ENCODE data around the gene HIVEP3.

The HIVEP3 gene

DNA sequence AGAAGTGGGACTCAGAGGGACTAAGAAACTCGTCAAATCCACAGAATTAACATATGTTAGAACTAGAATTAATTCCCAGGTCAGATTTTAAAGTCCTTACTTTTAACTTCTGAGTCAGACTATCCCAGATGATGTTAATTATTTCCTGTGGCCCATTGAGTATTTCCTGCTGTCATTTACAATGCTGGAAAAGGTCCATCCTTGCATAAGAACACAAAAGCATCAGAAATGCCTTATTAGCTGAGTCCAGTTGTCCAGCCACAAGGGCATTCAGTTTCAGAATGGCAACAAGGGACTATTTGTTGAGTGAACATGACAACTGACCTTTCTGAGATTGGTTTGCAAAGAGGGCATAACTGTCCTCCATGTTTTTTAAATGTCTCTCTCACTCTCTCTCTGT is 16.5 kb upstream of the HIVEP3 start:
- Histone ChIP-seq H3K4me1 (ENCODE audit: insufficient read depth, low read length, poor library complexity, severe bottlenecking) (no peaks in the 10 kb centered on the region), H2AFZ (ENCODE audit: low read length) (no peak overlapping the region), H3K4me3 (ENCODE audit: low read length, poor library complexity, severe bottlenecking) (no peak overlapping the region), H3K9me3 (ENCODE audit: insufficient read depth, low read depth, low read length) (no peaks in the 10 kb centered on the region), H3K79me2 (ENCODE audit: insufficient read depth, low read length) (no peaks in the 10 kb centered on the region), H3F3A (ENCODE audit: low read depth) (no peaks in the 10 kb centered on the region), H3K9me2 (replicated peaks; ENCODE audit: low read depth, low read length) (no peaks in the 10 kb centered on the region), H3K27me3 (ENCODE audit: insufficient read depth, low read length, poor library complexity, severe bottlenecking) (no peaks in the 10 kb centered on the region), H3K4me2 (ENCODE audit: low read depth, low read length, poor library complexity, severe bottlenecking) (no peak overlapping the region), H4K20me1 (ENCODE audit: insufficient read depth, low read length, poor library complexity, severe bottlenecking) (no peaks in the 10 kb centered on the region), H3K9ac (ENCODE audit: low read depth, low read length, poor library complexity, severe bottlenecking) (no peak overlapping the region), H3K36me3 (ENCODE audit: insufficient read depth, low read length) (no peaks in the 10 kb centered on the region)
- TF ChIP-seq, protein P1, sequence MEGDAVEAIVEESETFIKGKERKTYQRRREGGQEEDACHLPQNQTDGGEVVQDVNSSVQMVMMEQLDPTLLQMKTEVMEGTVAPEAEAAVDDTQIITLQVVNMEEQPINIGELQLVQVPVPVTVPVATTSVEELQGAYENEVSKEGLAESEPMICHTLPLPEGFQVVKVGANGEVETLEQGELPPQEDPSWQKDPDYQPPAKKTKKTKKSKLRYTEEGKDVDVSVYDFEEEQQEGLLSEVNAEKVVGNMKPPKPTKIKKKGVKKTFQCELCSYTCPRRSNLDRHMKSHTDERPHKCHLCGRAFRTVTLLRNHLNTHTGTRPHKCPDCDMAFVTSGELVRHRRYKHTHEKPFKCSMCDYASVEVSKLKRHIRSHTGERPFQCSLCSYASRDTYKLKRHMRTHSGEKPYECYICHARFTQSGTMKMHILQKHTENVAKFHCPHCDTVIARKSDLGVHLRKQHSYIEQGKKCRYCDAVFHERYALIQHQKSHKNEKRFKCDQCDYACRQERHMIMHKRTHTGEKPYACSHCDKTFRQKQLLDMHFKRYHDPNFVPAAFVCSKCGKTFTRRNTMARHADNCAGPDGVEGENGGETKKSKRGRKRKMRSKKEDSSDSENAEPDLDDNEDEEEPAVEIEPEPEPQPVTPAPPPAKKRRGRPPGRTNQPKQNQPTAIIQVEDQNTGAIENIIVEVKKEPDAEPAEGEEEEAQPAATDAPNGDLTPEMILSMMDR (conservative IDR thresholded peaks at IDR 0.05; ENCODE audit: low read length): no peak
- no peak for TF ChIP-seq EZH2phosphoT487 (IDR thresholded peaks at IDR 0.05; ENCODE audit: borderline replicate concordance)

DNA sequence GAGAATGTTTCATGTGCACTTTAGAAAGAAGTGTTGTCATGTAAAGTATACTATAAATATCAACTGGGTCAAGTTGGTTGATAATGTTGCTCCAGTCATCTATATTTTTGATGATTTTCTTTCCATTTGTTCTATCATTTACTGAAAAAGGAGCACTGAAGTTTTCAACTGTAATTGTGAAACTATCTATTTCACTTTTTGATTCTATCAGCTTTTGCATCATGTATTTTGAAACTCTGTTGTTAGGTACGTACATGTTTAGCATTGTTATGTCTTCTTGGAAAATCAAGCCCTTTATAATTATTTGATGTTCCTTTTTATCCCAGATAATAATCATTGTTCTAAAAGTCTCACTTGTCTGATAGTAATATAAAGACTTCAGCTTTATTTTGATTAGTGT is 14.4 kb upstream of the HIVEP3 start:
- Histone ChIP-seq H3K4me1 (ENCODE audit: insufficient read depth, low read length, poor library complexity, severe bottlenecking) (no peaks in the 10 kb centered on the region), H3K9me3 (ENCODE audit: insufficient read depth, low read depth, low read length) (no peaks in the 10 kb centered on the region), H2AFZ (ENCODE audit: low read length) (no peak overlapping the region), H3K79me2 (ENCODE audit: insufficient read depth, low read length) (no peaks in the 10 kb centered on the region), H3K9ac (ENCODE audit: low read depth, low read length, poor library complexity, severe bottlenecking) (no peak overlapping the region), H3K27me3 (ENCODE audit: insufficient read depth, low read length, poor library complexity, severe bottlenecking) (no peaks in the 10 kb centered on the region), H3K9me2 (replicated peaks; ENCODE audit: low read depth, low read length) (no peaks in the 10 kb centered on the region), H4K20me1 (ENCODE audit: insufficient read depth, low read length, poor library complexity, severe bottlenecking) (no peaks in the 10 kb centered on the region), H3F3A (ENCODE audit: low read depth) (no peaks in the 10 kb centered on the region), H3K36me3 (ENCODE audit: insufficient read depth, low read length) (no peaks in the 10 kb centered on the region), H3K4me3 (ENCODE audit: low read length, poor library complexity, severe bottlenecking) (no peak overlapping the region), H3K4me2 (ENCODE audit: low read depth, low read length, poor library complexity, severe bottlenecking) (no peak overlapping the region)
- no peak for TF ChIP-seq EZH2phosphoT487 (IDR thresholded peaks at IDR 0.05; ENCODE audit: borderline replicate concordance)
- TF ChIP-seq, protein P1 (conservative IDR thresholded peaks at IDR 0.05; ENCODE audit: low read length): no peak

DNA sequence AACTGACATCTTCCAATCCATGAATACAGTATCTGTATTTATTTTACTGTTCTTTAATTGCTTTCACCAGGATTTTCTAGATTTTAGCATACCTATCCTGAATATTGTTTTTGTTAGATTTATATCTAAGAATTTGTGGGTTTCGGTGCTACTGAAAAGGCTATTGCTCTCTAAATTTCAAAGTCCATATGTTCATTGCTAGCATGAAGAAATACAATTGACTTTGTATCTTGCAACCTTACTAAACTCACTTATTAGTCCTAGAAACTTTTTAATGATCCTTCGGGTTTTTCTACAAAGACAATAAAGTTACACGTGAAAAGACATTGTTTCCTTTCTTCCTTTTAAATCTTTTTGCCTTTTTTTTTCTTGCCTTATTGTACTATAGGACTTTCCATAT is 12.9 kb upstream of the HIVEP3 start:
- no peaks in the 10 kb centered on the region for H3F3A ChIP-seq (ENCODE audit: low read depth)
- no peaks in the 10 kb centered on the region for H4K20me1 ChIP-seq (ENCODE audit: insufficient read depth, low read length, poor library complexity, severe bottlenecking)
- H3K4me1 ChIP-seq (ENCODE audit: insufficient read depth, low read length, poor library complexity, severe bottlenecking): no peaks in the 10 kb centered on the region
- no peak overlapping the region for H2AFZ ChIP-seq (ENCODE audit: low read length)
- no peak overlapping the region for H3K9ac ChIP-seq (ENCODE audit: low read depth, low read length, poor library complexity, severe bottlenecking)
- no peaks in the 10 kb centered on the region for H3K9me3 ChIP-seq (ENCODE audit: insufficient read depth, low read depth, low read length)
- H3K36me3 ChIP-seq (ENCODE audit: insufficient read depth, low read length): no peaks in the 10 kb centered on the region
- H3K9me2 ChIP-seq (replicated peaks; ENCODE audit: low read depth, low read length): no peaks in the 10 kb centered on the region
- H3K4me2 ChIP-seq (ENCODE audit: low read depth, low read length, poor library complexity, severe bottlenecking): no peak overlapping the region
- no peaks in the 10 kb centered on the region for H3K27me3 ChIP-seq (ENCODE audit: insufficient read depth, low read length, poor library complexity, severe bottlenecking)
- no peak for TF ChIP-seq EZH2phosphoT487 (IDR thresholded peaks at IDR 0.05; ENCODE audit: borderline replicate concordance)
- TF ChIP-seq, protein P1 (conservative IDR thresholded peaks at IDR 0.05; ENCODE audit: low read length): no peak
- no peaks in the 10 kb centered on the region for H3K79me2 ChIP-seq (ENCODE audit: insufficient read depth, low read length)
- no peak overlapping the region for H3K4me3 ChIP-seq (ENCODE audit: low read length, poor library complexity, severe bottlenecking)

Measured in Loucy (cell line).